H9 (cell line): ENCODE results near the gene LDLR. TPM values are rescaled to one million over a fixed set of nuclear protein-coding genes. Genes with fewer than 3 reads are reported as not detected.

Experiments
- DNase-seq: peaks from one replicate; pipeline ENCODE4 v3.0.0-alpha.2; 2017
- H2AFZ ChIP-seq: one replicate; pipeline ENCODE4 v1.6.1; 2013; ENCODE audit warnings: mild to moderate bottlenecking, low read length, control low read depth, moderate library complexity
- H2AK5ac ChIP-seq: 2 replicates; pipeline ENCODE4 v1.6.1; 2013; ENCODE audit warnings: low read length, control low read depth, mixed read lengths; ENCODE audit not compliant: insufficient read length
- H2BK120ac ChIP-seq: one replicate; pipeline ENCODE4 v1.6.1; 2013; ENCODE audit warnings: low read depth, mild to moderate bottlenecking, low read length, control low read depth, inconsistent platforms; ENCODE audit not compliant: poor library complexity, severe bottlenecking
- H2BK12ac ChIP-seq: 2 replicates; pipeline ENCODE4 v1.6.1; 2013; ENCODE audit warnings: low read length, control low read depth, mixed read lengths, low read depth; ENCODE audit not compliant: insufficient read length
- H2BK15ac ChIP-seq: 2 replicates; pipeline ENCODE4 v1.6.1; 2013; ENCODE audit warnings: low read depth, low read length, control low read depth
- H2BK20ac ChIP-seq: one replicate; pipeline ENCODE4 v1.6.1; 2013; ENCODE audit warnings: low read depth, mild to moderate bottlenecking, low read length, control low read depth, inconsistent platforms; ENCODE audit not compliant: poor library complexity, severe bottlenecking
- H2BK5ac ChIP-seq: 2 replicates; pipeline ENCODE4 v1.6.1; 2013; ENCODE audit warnings: low read length, control low read depth, mixed read lengths; ENCODE audit not compliant: insufficient read length
- H3K14ac ChIP-seq: 2 replicates; pipeline ENCODE4 v1.6.1; 2013; ENCODE audit warnings: low read length, control low read depth; ENCODE audit not compliant: insufficient read depth
- H3K18ac ChIP-seq: 2 replicates; pipeline ENCODE4 v1.6.1; 2013; ENCODE audit warnings: low read depth, mild to moderate bottlenecking, mixed read lengths, low read length, control low read depth; ENCODE audit not compliant: insufficient read length
- H3K23ac ChIP-seq: 2 replicates; pipeline ENCODE4 v1.6.1; 2013; ENCODE audit warnings: low read length, control low read depth, mixed read lengths, low read depth; ENCODE audit not compliant: insufficient read length
- H3K23me2 ChIP-seq: 2 replicates; pipeline ENCODE4 v1.6.1; 2013; ENCODE audit warnings: low read depth, mild to moderate bottlenecking, mixed read lengths, low read length, control low read depth; ENCODE audit not compliant: insufficient read length, poor library complexity, severe bottlenecking
- H3K27ac ChIP-seq: 2 replicates; pipeline ENCODE4 v1.5.1; 2013; ENCODE audit warnings: low read length, control low read depth, mixed read lengths, low read depth; ENCODE audit not compliant: insufficient read length
- H3K27me3 ChIP-seq: 2 replicates; pipeline ENCODE4 v1.6.1; 2013; ENCODE audit warnings: low read length, control low read depth, inconsistent platforms; ENCODE audit not compliant: insufficient read depth
- H3K4ac ChIP-seq: 2 replicates; pipeline ENCODE4 v1.6.1; 2013; ENCODE audit warnings: low read depth, mild to moderate bottlenecking, control low read depth, inconsistent platforms, low read length, moderate library complexity
- H3K4me1 ChIP-seq: 2 replicates; pipeline ENCODE4 v1.6.1; 2013; ENCODE audit warnings: low read length, control low read depth, inconsistent platforms; ENCODE audit not compliant: insufficient read depth
- H3K4me2 ChIP-seq: 2 replicates; pipeline ENCODE4 v1.6.1; 2013; ENCODE audit warnings: low read length, control low read depth, mixed read lengths; ENCODE audit not compliant: insufficient read length, insufficient read depth
- H3K56ac ChIP-seq: 2 replicates; pipeline ENCODE4 v1.6.1; 2013; ENCODE audit warnings: low read depth, mild to moderate bottlenecking, mixed read lengths, low read length, control low read depth; ENCODE audit not compliant: insufficient read length
- H3K79me1 ChIP-seq: 2 replicates; pipeline ENCODE4 v1.6.1; 2013; ENCODE audit warnings: low read depth, mild to moderate bottlenecking, moderate library complexity, low read length, control low read depth, inconsistent platforms; ENCODE audit not compliant: insufficient read depth, poor library complexity, severe bottlenecking
- H3K79me2 ChIP-seq: 2 replicates; pipeline ENCODE4 v1.6.1; 2013; ENCODE audit warnings: low read length, control low read depth, inconsistent platforms; ENCODE audit not compliant: insufficient read depth
- H3K9ac ChIP-seq: 2 replicates; pipeline ENCODE4 v1.6.1; 2013; ENCODE audit warnings: low read length, control low read depth, mixed read lengths; ENCODE audit not compliant: insufficient read length; ENCODE audit errors: extremely low read depth
- H3K9me3 ChIP-seq: one replicate; pipeline ENCODE4 v1.6.1; 2013; ENCODE audit warnings: low read depth, low read length, inconsistent platforms; ENCODE audit not compliant: control insufficient read depth
- H3T11ph ChIP-seq: one replicate; pipeline ENCODE4 v1.6.1; 2013; ENCODE audit warnings: mild to moderate bottlenecking, low read length, control low read depth, inconsistent platforms
- H4K20me1 ChIP-seq: one replicate; pipeline ENCODE4 v1.6.1; 2013; ENCODE audit not compliant: control insufficient read depth, insufficient read length, insufficient read depth
- H4K5ac ChIP-seq: 2 replicates; pipeline ENCODE4 v1.6.1; 2013; ENCODE audit warnings: low read depth, mild to moderate bottlenecking, mixed read lengths, low read length, control low read depth; ENCODE audit not compliant: insufficient read length
- H4K8ac ChIP-seq: replicated peaks from 2 replicates; pipeline ENCODE4 v1.6.1; 2013; ENCODE audit warnings: low read length, control low read depth, mixed read lengths, low read depth; ENCODE audit not compliant: insufficient read length
- H4K91ac ChIP-seq: 2 replicates; pipeline ENCODE4 v1.6.1; 2013; ENCODE audit warnings: low read depth, mild to moderate bottlenecking, moderate library complexity, mixed read lengths, low read length, control low read depth; ENCODE audit not compliant: insufficient read length
- H3K27ac Mint-ChIP-seq, 3 experiments: 2 replicates in 2 of 3; 3 replicates in 1 of 3; pipeline ENCODE4 v1.8.0; 2020 to 2021; ENCODE audit warnings: mixed read lengths in 3 of 3, mild to moderate bottlenecking in 1 of 3, moderate library complexity in 1 of 3
- H3K27me3 Mint-ChIP-seq: 2 replicates; pipeline ENCODE4 v1.8.0; 2021; ENCODE audit warnings: low read depth, mild to moderate bottlenecking, moderate library complexity, mixed read lengths
- H3K36me3 Mint-ChIP-seq, 3 experiments: 2 replicates in 2 of 3; 3 replicates in 1 of 3; pipeline ENCODE4 v1.8.0; 2020 to 2021; ENCODE audit warnings: low read depth in 3 of 3, mixed read lengths in 3 of 3; ENCODE audit not compliant: insufficient read depth in 1 of 3
- H3K4me1 Mint-ChIP-seq, 2 experiments: 2 replicates each; pipeline ENCODE4 v1.8.0; 2020; ENCODE audit warnings: mixed read lengths in 2 of 2
- H3K4me3 Mint-ChIP-seq, 2 experiments: 2 replicates in 1 of 2; 3 replicates in 1 of 2; pipeline ENCODE4 v1.8.0; 2020 to 2021; ENCODE audit warnings: mild to moderate bottlenecking in 2 of 2, mixed read lengths in 2 of 2, moderate library complexity in 1 of 2
- H3K9me3 Mint-ChIP-seq, 2 experiments: 2 replicates in 1 of 2; 3 replicates in 1 of 2; pipeline ENCODE4 v1.8.0; 2020; ENCODE audit warnings: mild to moderate bottlenecking in 2 of 2, mixed read lengths in 2 of 2, moderate library complexity in 1 of 2
- WGBS: extraction: QIAGEN DNeasy Blood & Tissue Kit; methylation state at CpG from one replicate; pipeline ENCODE4 v1.1.7; 2013; ENCODE audit warnings: missing lambda C conversion rate, low lambda C conversion rate, mixed read lengths; ENCODE audit not compliant: insufficient read length; ENCODE audit errors: extremely low coverage; 5-methylcytosine and 5-hydroxymethylcytosine counted together
- total RNA-seq: library from RNA; stranded (reverse); gene quantifications from 2 replicates; pipeline ENCODE4 v1.2.1, GENCODE V29; 2021
- TF ChIP-seq, protein P1 (sequence below): fragments of 200-600 bp; sonication (generic); conservative IDR thresholded peaks from 3 replicates; pipeline ENCODE4 v1.8.0; 2021; ENCODE audit warnings: antibody characterized with exemption, mild to moderate bottlenecking

Gene LDLR
- total RNA-seq, 1 experiment from 2014 or later = 92.7 TPM

DNA sequence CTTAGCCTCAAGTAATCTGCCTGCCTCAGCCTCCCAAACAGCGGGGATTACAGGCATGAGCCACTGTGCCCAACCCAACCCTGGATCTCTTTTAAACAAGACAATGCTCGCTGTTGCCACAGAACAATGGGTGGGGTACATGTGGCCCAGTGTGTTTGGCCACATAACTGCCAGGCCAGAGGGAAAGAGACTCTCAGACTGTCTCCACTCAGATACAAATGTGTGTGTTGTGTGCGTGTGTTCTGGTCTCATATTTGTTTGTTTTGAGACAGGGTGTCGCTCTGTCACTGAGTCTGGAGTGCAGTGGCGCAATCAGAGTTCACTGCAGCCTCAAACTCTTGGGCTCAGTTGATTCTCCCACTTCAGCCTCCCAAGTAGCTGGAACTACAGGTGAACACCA, 25.8 kb downstream of the LDLR start:
- DNase-seq = no peak
- no peak overlapping the region for H2BK5ac ChIP-seq
- H3K14ac ChIP-seq = no peak overlapping the region
- H4K8ac ChIP-seq = no peak overlapping the region
- no peak overlapping the region for H4K91ac ChIP-seq
- peaks cover 74 to 96% (median 94%) of the 10 kb centered on the region in 3 experiments for H3K36me3 Mint-ChIP-seq
- H3T11ph ChIP-seq = no peak overlapping the region
- no peaks in the 10 kb centered on the region for H3K79me1 ChIP-seq
- H2BK12ac ChIP-seq = no peak overlapping the region
- H4K20me1 ChIP-seq = peaks cover 5% of the 10 kb centered on the region
- no peak overlapping the region for H2BK120ac ChIP-seq
- H3K27ac Mint-ChIP-seq = peak overlapping the region; percentile 23 to 79 (median 35); a peak in 2 of 7 replicates
- H2BK20ac ChIP-seq = no peak overlapping the region
- H3K9me3 ChIP-seq = no peaks in the 10 kb centered on the region
- H2AFZ ChIP-seq = no peak overlapping the region
- H3K9me3 Mint-ChIP-seq = no peaks in the 10 kb centered on the region
- H3K79me2 ChIP-seq = no peaks in the 10 kb centered on the region
- H2BK15ac ChIP-seq = no peak overlapping the region
- no CpG with 5 or more reads among the region's 5 CpGs for WGBS
- H3K27ac ChIP-seq = no peak overlapping the region
- TF ChIP-seq, protein P1, sequence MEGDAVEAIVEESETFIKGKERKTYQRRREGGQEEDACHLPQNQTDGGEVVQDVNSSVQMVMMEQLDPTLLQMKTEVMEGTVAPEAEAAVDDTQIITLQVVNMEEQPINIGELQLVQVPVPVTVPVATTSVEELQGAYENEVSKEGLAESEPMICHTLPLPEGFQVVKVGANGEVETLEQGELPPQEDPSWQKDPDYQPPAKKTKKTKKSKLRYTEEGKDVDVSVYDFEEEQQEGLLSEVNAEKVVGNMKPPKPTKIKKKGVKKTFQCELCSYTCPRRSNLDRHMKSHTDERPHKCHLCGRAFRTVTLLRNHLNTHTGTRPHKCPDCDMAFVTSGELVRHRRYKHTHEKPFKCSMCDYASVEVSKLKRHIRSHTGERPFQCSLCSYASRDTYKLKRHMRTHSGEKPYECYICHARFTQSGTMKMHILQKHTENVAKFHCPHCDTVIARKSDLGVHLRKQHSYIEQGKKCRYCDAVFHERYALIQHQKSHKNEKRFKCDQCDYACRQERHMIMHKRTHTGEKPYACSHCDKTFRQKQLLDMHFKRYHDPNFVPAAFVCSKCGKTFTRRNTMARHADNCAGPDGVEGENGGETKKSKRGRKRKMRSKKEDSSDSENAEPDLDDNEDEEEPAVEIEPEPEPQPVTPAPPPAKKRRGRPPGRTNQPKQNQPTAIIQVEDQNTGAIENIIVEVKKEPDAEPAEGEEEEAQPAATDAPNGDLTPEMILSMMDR = no peak
- no peaks in the 10 kb centered on the region for H3K4me1 Mint-ChIP-seq
- H4K5ac ChIP-seq = no peak overlapping the region
- no peak overlapping the region for H3K4ac ChIP-seq
- H3K18ac ChIP-seq = no peak overlapping the region
- H3K27me3 ChIP-seq = no peaks in the 10 kb centered on the region
- no peaks in the 10 kb centered on the region for H3K23me2 ChIP-seq
- no peaks in the 10 kb centered on the region for H3K27me3 Mint-ChIP-seq
- no peak overlapping the region for H3K9ac ChIP-seq
- no peak overlapping the region for H3K23ac ChIP-seq
- no peak overlapping the region for H3K4me3 Mint-ChIP-seq
- H3K4me1 ChIP-seq = no peaks in the 10 kb centered on the region
- no peak overlapping the region for H3K4me2 ChIP-seq
- no peak overlapping the region for H3K56ac ChIP-seq
- no peak overlapping the region for H2AK5ac ChIP-seq
